ENCODE data around the gene LILRB1.
"Not testable (repeated sequence)": the region's sequence is repeated elsewhere in the genome, so short reads cannot be mapped to it uniquely, and the experiment has no call there.

Gene LILRB1

GRCh38 chr19:54607785-54608150 lies 22.5 kb upstream of the LILRB1 start:
- no peaks in the 10 kb centered on the region for H3K4me1 ChIP-seq (ENCODE audit: control insufficient read depth, insufficient read depth, low read length)
- H3K9me3 ChIP-seq (ENCODE audit: control insufficient read depth, insufficient read depth, low read length), result peaks cover 97% of the 10 kb centered on the region
- no peak overlapping the region for H3K9ac ChIP-seq (ENCODE audit: low read depth, low read length)
- H3K27ac ChIP-seq (ENCODE audit: low read depth, low read length), result no peak overlapping the region
- H3K27me3 ChIP-seq (ENCODE audit: control insufficient read depth, insufficient read depth, low read length), result no peaks in the 10 kb centered on the region
- no peak overlapping the region for H3K4me3 ChIP-seq (ENCODE audit: low read depth, low read length)
- H3K36me3 ChIP-seq (ENCODE audit: control insufficient read depth, insufficient read depth, low read length), result no peaks in the 10 kb centered on the region

- Histone ChIP-seq H3K9ac (ENCODE audit: low read depth, low read length) (no peak overlapping the region), H3K27me3 (ENCODE audit: control insufficient read depth, insufficient read depth, low read length) (no peaks in the 10 kb centered on the region), H3K4me3 (ENCODE audit: low read depth, low read length) (no peak overlapping the region), H3K4me1 (ENCODE audit: control insufficient read depth, insufficient read depth, low read length) (no peaks in the 10 kb centered on the region), H3K36me3 (ENCODE audit: control insufficient read depth, insufficient read depth, low read length) (no peaks in the 10 kb centered on the region), H3K27ac (ENCODE audit: low read depth, low read length) (no peak overlapping the region), H3K9me3 (ENCODE audit: control insufficient read depth, insufficient read depth, low read length) (peaks cover 95% of the 10 kb centered on the region)
These were observed 22.1 kb upstream of the LILRB1 start for GRCh38 chr19:54608205-54608604.

DNA sequence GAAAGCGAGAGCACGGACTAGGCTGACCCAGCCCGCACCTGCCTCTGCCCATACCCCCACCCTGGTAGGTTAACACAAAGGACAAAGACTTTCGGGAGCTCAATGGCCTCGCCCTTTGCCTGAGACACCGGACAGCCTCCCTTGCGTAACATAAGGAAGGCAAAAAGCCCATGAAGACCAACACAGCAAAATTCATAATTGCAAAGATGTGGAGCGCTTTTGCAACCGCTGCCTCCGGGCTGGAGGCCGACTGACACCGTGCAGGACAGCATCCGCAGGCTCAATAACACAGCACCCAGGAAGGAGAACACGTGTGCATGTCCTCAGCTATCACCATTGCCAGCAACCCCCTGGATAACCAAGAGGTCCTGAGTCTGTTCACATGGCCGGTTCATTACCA lies 21.5 kb upstream of the LILRB1 start:
- H3K27ac ChIP-seq (ENCODE audit: low read depth, low read length), result no peak overlapping the region
- no peak overlapping the region for H3K4me3 ChIP-seq (ENCODE audit: low read depth, low read length)
- no peaks in the 10 kb centered on the region for H3K36me3 ChIP-seq (ENCODE audit: control insufficient read depth, insufficient read depth, low read length)
- H3K9ac ChIP-seq (ENCODE audit: low read depth, low read length), result no peak overlapping the region
- peaks cover 95% of the 10 kb centered on the region for H3K9me3 ChIP-seq (ENCODE audit: control insufficient read depth, insufficient read depth, low read length)
- no peaks in the 10 kb centered on the region for H3K4me1 ChIP-seq (ENCODE audit: control insufficient read depth, insufficient read depth, low read length)
- no peaks in the 10 kb centered on the region for H3K27me3 ChIP-seq (ENCODE audit: control insufficient read depth, insufficient read depth, low read length)

DNA sequence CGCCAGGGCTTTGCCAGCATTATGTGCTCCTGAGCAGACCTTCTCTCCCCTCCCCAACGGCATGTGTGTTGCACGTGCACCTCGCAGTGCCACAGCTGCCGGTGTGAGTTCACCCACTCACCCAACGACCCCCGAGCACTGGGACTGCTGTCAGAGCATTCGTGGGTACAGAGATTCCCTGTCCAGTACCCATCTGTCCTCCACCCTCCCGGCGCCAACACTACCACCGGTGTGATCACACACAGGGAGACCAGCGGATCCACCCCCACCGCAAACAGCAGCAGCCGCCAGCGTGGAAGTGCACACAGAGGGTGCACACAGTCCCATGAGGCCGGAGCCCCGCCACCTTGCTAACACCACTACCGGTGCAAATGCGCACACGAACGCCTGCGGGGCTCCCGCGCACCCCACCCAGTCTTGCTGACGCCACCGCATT lies 20.9 kb upstream of the LILRB1 start:
- H3K4me3 ChIP-seq (ENCODE audit: low read depth, low read length), result no peak overlapping the region
- no peak overlapping the region for H3K27ac ChIP-seq (ENCODE audit: low read depth, low read length)
- no peaks in the 10 kb centered on the region for H3K27me3 ChIP-seq (ENCODE audit: control insufficient read depth, insufficient read depth, low read length)
- H3K9ac ChIP-seq (ENCODE audit: low read depth, low read length), result no peak overlapping the region
- peaks cover 94% of the 10 kb centered on the region for H3K9me3 ChIP-seq (ENCODE audit: control insufficient read depth, insufficient read depth, low read length)
- H3K36me3 ChIP-seq (ENCODE audit: control insufficient read depth, insufficient read depth, low read length), result no peaks in the 10 kb centered on the region
- H3K4me1 ChIP-seq (ENCODE audit: control insufficient read depth, insufficient read depth, low read length), result no peaks in the 10 kb centered on the region

- Histone ChIP-seq H3K9ac (ENCODE audit: low read depth, low read length) (no peak overlapping the region), H3K9me3 (ENCODE audit: control insufficient read depth, insufficient read depth, low read length) (peaks cover 90% of the 10 kb centered on the region), H3K27ac (ENCODE audit: low read depth, low read length) (no peak overlapping the region), H3K4me1 (ENCODE audit: control insufficient read depth, insufficient read depth, low read length) (no peaks in the 10 kb centered on the region), H3K4me3 (ENCODE audit: low read depth, low read length) (no peak overlapping the region), H3K36me3 (ENCODE audit: control insufficient read depth, insufficient read depth, low read length) (no peaks in the 10 kb centered on the region), H3K27me3 (ENCODE audit: control insufficient read depth, insufficient read depth, low read length) (no peaks in the 10 kb centered on the region)
These were observed 17.9 kb upstream of the LILRB1 start for GRCh38 chr19:54612428-54612827.

GRCh38 chr19:54614726-54615125 lies 15.6 kb upstream of the LILRB1 start:
- peaks cover 83% of the 10 kb centered on the region for H3K9me3 ChIP-seq (ENCODE audit: control insufficient read depth, insufficient read depth, low read length)

DNA sequence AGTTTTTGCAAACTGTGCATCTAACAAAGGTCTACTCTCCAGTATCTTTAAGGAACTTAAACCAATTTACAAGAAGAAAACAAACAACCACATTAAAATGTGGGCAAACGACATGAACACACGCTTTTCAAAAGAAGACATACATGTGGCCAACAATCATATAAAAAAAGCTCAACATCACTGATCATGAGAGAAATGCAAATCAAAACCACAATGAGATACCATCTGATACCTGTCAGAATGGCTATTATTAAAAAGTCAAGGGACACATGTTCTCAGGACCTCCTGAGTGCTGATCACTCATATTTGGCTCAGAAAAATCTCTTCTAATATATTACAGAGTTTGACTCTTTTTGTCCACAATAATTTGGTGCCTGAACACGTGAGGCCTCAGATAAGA lies 14.2 kb upstream of the LILRB1 start:
- H3K9ac ChIP-seq (ENCODE audit: low read depth, low read length), result no peak overlapping the region
- H3K4me3 ChIP-seq (ENCODE audit: low read depth, low read length), result no peak overlapping the region
- no peak overlapping the region for H3K27ac ChIP-seq (ENCODE audit: low read depth, low read length)
- no peaks in the 10 kb centered on the region for H3K27me3 ChIP-seq (ENCODE audit: control insufficient read depth, insufficient read depth, low read length)
- no peaks in the 10 kb centered on the region for H3K4me1 ChIP-seq (ENCODE audit: control insufficient read depth, insufficient read depth, low read length)
- H3K9me3 ChIP-seq (ENCODE audit: control insufficient read depth, insufficient read depth, low read length), result peaks cover 79% of the 10 kb centered on the region
- no peaks in the 10 kb centered on the region for H3K36me3 ChIP-seq (ENCODE audit: control insufficient read depth, insufficient read depth, low read length)

More at GRCh38 chr19:54614726-54615125, 15.6 kb upstream of the LILRB1 start:
- H3K36me3 ChIP-seq (ENCODE audit: control insufficient read depth, insufficient read depth, low read length), result no peaks in the 10 kb centered on the region
- no peaks in the 10 kb centered on the region for H3K27me3 ChIP-seq (ENCODE audit: control insufficient read depth, insufficient read depth, low read length)
- H3K4me1 ChIP-seq (ENCODE audit: control insufficient read depth, insufficient read depth, low read length), result no peaks in the 10 kb centered on the region
- no peak overlapping the region for H3K4me3 ChIP-seq (ENCODE audit: low read depth, low read length)
- H3K9ac ChIP-seq (ENCODE audit: low read depth, low read length), result no peak overlapping the region
- H3K27ac ChIP-seq (ENCODE audit: low read depth, low read length), result no peak overlapping the region

GRCh38 chr19:54616821-54617560 lies 13.3 kb upstream of the LILRB1 start:
- no peaks in the 10 kb centered on the region for H3K27me3 ChIP-seq (ENCODE audit: control insufficient read depth, insufficient read depth, low read length)
- peaks cover 79% of the 10 kb centered on the region for H3K9me3 ChIP-seq (ENCODE audit: control insufficient read depth, insufficient read depth, low read length)
- no peaks in the 10 kb centered on the region for H3K36me3 ChIP-seq (ENCODE audit: control insufficient read depth, insufficient read depth, low read length)
- H3K4me1 ChIP-seq (ENCODE audit: control insufficient read depth, insufficient read depth, low read length), result no peaks in the 10 kb centered on the region
- H3K9ac ChIP-seq (ENCODE audit: low read depth, low read length), result no peak overlapping the region
- H3K4me3 ChIP-seq (ENCODE audit: low read depth, low read length), result no peak overlapping the region
- H3K27ac ChIP-seq (ENCODE audit: low read depth, low read length), result no peak overlapping the region

DNA sequence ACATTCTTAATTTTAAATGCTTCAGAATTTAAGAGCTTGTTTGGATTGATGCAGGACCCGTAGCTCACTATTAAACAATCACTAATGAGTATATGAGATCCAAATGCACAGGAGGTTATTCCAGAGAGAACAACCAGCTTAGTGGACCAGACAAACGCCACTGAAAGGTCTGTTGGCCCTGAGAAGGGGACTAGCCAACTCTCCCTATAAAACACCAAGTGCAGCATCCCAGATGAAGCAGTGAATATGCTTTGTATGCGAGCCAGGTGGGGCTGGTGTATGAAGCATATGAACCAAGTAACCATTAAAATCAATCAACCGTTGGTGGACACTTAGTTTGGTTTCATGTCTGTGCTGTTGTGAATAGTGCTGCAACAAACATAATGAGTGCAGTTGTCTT lies 9.8 kb upstream of the LILRB1 start:
- H3K4me3 ChIP-seq (ENCODE audit: low read depth, low read length), result no peak overlapping the region
- no peaks in the 10 kb centered on the region for H3K27me3 ChIP-seq (ENCODE audit: control insufficient read depth, insufficient read depth, low read length)
- H3K4me1 ChIP-seq (ENCODE audit: control insufficient read depth, insufficient read depth, low read length), result no peaks in the 10 kb centered on the region
- H3K9me3 ChIP-seq (ENCODE audit: control insufficient read depth, insufficient read depth, low read length), result peaks cover 67% of the 10 kb centered on the region
- H3K36me3 ChIP-seq (ENCODE audit: control insufficient read depth, insufficient read depth, low read length), result no peaks in the 10 kb centered on the region
- H3K27ac ChIP-seq (ENCODE audit: low read depth, low read length), result no peak overlapping the region
- no peak overlapping the region for H3K9ac ChIP-seq (ENCODE audit: low read depth, low read length)

DNA sequence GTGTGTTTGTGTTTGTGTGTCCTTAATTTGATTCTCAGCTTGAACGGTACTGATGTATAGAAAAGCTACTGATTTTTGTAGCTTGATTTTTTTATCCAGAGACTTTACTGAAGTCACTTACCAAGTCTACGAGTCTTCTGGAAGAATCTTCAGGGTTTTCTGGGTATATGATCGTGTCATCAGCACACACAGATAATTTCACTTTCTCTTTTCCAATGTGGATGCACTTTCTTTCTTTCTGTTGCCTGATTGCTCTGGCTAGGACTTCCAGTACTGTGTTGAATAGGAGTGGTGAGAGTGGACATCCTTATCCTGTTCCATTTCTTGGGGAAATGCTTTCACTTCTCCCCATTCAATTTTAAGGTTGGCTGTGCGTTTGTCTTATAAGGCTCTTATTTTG lies 7.9 kb upstream of the LILRB1 start:
- no peaks in the 10 kb centered on the region for H3K4me1 ChIP-seq (ENCODE audit: control insufficient read depth, insufficient read depth, low read length)
- H3K9ac ChIP-seq (ENCODE audit: low read depth, low read length), result no peak overlapping the region
- no peak overlapping the region for H3K4me3 ChIP-seq (ENCODE audit: low read depth, low read length)
- no peak overlapping the region for H3K27ac ChIP-seq (ENCODE audit: low read depth, low read length)
- no peaks in the 10 kb centered on the region for H3K36me3 ChIP-seq (ENCODE audit: control insufficient read depth, insufficient read depth, low read length)
- H3K27me3 ChIP-seq (ENCODE audit: control insufficient read depth, insufficient read depth, low read length), result no peaks in the 10 kb centered on the region
- peaks cover 64% of the 10 kb centered on the region for H3K9me3 ChIP-seq (ENCODE audit: control insufficient read depth, insufficient read depth, low read length)

DNA sequence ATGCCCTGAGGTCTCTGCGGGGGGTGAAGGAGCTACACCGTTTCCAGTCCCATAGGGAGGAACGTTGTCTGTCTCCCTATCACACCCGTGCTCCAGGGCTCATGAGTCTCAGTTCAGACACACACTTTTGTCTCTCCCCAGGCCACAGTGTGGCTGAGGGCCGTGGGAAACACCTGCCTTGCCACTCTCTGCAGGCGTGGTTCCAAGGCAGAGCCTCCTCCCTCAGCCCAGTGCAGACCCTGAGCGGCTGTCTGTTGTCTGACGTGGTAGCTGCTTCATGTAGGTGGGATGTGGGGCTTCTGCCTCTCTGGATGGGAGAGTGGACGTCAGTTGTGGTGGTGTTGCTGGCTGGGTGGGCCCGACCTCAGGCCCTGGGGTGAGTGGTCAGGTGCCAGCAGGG lies 6.0 kb upstream of the LILRB1 start:
- H3K27me3 ChIP-seq (ENCODE audit: control insufficient read depth, insufficient read depth, low read length); H3K27ac ChIP-seq (ENCODE audit: low read depth, low read length); H3K4me3 ChIP-seq (ENCODE audit: low read depth, low read length); H3K4me1 ChIP-seq (ENCODE audit: control insufficient read depth, insufficient read depth, low read length); H3K36me3 ChIP-seq (ENCODE audit: control insufficient read depth, insufficient read depth, low read length); H3K9ac ChIP-seq (ENCODE audit: low read depth, low read length): not testable (repeated sequence)
- H3K9me3 ChIP-seq (ENCODE audit: control insufficient read depth, insufficient read depth, low read length), result peaks cover 68% of the 10 kb centered on the region
